GM21423 (cell line): ENCODE results near the gene DAPK3.
"Not testable (repeated sequence)": the region's sequence is repeated elsewhere in the genome, so short reads cannot be mapped to it uniquely, and the experiment has no call there.

Experiments used
- ATAC-seq: cut with Tn5 transposase; IDR thresholded peaks from one replicate; pipeline ENCODE4 v1.9.1; 2021; ENCODE audit warnings: mild to moderate bottlenecking, moderate library complexity; ENCODE audit not compliant: unreplicated experiment

The DAPK3 gene

DNA sequence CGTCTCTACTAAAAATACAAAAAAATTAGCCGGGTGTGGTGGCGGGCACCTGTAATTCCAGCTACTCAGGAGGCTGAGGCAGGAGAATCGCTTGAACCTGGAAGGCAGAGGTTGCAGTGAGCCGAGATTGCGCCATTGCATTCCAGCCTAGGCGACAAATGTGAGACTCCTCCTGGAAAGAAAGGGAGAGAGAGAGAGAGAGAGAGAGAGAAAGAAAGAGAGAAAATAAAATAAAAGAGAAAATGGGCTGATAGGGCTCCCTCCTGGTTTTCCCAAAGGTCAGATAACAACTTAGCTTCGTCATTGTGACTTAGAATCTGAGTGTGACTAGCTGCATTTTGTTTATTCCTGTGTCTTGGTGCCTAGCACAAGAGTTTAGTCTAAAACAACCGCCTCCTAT is 34.5 kb upstream of the DAPK3 start:
- not testable (repeated sequence) for ATAC-seq

DNA sequence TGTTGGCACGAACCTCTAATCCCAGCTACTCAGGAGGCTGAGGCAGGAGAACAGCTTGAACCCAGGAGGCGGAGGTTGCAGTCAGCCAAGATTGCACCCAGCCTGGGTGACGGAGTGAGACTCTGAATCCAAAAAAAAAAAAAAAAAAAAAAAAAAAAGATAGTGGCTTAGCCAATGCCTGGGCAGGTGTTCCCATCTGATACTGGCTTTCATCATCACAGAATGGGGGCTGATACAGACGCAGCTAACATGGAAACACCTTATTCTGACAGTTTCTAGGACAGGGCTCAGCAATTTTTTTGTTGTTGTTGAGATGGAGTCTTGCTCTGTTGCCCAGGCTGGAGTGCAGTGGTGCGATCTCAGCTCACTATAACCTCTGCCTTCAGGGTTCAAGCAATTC is 29.9 kb upstream of the DAPK3 start:
- ATAC-seq: not testable (repeated sequence)

DNA sequence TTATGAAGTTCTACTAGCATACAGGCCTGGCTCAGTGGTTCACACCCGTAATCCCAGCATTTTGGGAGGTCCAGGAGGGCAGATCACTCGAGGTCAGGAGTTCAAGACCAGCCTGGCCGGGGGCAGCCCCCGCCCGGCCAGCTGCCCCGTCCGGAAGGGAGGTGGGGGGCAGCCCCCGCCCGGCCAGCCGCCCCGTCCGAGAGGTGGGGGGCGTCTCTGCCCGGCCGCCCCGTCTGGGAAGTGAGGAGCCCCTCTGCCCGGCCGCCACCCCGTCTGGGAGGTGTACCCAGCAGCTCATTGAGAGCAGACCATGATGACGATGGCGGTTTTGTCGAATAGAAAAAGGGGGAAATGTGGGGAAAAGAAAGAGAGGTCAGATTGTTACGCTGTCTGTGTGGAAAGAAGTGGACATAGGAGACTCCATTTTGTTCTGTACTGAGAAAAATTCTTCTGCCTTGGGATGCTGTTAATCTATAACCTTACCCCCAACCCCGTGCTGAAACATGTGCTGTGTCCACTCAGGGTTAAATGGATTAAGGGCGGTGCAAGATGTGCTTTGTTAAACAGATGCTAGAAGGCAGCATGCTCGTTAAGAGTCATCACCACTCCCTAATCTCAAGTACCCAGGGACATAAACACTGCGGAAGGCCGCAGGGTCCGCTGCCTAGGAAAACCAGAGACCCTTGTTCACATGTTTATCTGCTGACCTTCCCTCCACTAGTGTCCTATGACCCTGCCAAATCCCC is 27.9 kb upstream of the DAPK3 start:
- ATAC-seq: not testable (repeated sequence)

DNA sequence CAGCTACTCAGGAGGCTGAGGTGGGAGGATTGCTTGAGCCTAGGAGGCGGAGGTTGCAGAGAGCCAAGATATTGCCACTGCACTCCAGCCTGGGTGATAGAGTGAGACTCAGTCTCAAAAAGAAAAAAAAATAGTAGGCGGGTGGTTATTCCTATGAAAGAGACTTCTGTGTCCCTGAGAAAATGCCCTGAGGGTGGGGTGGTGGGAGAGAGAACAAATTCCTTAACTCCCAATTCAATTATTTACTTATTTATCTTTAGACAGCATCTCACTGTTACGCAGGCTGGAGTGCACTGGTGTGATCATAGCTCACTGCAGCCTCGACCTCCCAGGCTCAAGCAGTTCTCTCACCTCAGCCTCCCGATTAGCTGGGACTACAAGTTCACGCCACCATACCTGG is 24.7 kb upstream of the DAPK3 start:
- ATAC-seq: no peak

DNA sequence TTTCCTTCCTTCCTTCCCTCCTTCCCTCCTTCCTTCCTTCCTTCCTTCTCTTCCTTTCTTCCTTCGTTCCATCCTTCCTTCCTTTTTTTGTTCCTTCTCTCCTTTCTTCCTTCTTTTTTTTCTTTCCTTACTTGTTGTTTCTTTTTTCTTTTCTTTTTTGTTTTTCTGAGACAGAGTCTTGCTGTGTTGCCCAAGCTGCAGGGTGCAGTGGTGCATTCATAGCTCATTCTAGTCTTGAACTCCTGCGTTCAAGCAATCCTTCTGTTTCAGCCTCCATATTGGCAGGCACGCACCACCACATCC is 19.9 kb upstream of the DAPK3 start:
- ATAC-seq: no peak

DNA sequence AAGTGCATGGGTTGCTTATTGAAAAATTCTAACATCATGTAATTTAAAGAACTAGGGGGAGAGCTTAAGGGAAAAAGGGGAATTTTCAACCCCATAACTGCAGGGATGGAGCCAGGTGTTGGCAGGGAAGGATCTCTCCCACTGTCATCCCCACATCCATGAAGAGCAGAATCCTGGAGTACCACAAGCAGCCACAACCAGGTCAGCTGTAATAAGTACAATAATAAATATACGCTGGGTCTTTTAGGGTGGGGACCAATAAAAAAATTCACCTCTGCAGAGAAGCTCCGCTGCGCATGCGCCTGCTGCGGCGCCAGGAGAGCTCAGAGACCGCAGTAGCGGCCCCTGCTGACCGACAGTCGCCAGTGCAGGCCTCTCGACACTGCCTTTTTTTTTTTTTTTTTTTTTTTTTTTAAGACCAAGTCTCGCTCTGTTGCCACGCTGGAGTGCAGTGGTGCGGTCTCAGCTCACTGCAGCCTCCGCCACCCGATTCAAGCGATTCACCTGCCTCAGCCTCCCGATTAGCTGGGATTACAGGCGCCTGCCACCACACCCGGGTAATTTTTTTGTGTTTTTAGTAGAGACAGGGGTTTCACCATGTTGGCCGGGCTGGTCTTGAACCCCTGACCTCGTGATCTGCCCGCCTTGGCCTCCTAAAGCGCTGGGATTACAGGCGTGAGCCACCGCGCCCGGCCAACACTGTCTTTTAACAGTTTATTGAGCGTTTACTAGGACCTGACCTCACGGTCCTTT is 16.9 kb upstream of the DAPK3 start:
- ATAC-seq: no peak

DNA sequence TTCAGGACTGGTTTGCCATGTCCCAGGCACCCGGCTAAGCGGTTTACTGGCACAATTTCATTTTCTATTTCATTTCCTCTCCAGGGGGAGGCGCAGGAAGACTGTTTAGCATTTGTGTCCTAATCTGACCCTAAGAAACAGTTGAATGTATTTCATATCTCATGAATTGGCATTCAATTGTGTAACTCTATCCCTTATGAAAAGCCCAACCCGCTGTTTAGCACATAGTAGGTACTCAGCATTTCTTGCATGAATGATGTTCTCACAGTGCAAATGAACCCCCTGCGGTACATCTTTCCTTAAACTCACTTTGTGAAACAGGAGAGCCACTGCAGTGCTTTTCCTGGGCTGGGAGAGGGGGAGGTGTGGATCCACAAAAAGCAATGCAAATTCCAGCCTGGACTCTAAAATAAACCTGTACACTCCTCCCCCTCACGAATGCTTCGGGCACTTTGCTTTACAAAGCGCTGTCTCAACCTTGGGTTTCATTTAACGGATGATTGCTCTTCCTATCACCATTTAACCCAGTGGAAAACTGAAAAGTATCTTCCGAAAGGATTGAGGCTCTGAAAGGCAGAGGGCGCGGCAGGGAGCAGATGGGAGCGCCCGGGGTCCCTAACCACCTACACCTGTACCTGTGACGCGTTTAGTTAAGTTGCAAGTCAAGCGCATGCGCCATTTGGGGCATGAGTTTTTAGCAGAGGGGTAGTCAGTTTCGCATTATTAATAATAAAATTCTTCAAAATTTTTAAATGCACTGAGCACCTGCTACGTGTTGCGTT is 15.6 kb upstream of the DAPK3 start:
- no peak for ATAC-seq

DNA sequence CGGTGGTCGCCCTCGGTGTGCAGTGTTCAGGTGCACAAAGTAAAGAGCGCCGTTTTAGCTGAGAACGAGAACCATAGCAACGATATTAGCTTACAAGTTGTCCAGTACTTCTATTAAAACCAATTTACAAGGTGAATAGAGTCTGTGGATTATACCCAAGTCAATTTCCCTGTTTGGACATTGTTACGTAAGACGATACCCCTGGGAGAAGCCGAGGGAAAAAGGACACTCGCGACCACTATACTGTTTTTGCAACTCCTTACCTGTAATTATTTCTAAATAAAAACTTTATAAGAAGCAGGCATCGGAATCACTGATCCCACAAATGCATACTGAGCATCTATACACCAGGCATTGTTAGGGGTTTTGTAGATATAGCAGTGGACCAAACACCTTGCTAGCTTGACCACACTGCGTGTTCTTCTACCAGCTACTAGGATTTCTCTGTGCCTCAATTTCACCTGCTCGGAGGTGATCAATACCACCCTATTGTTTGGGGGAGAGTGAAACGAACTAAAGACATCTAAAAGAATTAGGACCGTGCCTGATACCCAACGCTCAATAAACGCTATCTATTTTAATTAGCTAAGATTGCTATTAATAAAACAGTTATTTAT is 14.9 kb upstream of the DAPK3 start:
- ATAC-seq: no peak

DNA sequence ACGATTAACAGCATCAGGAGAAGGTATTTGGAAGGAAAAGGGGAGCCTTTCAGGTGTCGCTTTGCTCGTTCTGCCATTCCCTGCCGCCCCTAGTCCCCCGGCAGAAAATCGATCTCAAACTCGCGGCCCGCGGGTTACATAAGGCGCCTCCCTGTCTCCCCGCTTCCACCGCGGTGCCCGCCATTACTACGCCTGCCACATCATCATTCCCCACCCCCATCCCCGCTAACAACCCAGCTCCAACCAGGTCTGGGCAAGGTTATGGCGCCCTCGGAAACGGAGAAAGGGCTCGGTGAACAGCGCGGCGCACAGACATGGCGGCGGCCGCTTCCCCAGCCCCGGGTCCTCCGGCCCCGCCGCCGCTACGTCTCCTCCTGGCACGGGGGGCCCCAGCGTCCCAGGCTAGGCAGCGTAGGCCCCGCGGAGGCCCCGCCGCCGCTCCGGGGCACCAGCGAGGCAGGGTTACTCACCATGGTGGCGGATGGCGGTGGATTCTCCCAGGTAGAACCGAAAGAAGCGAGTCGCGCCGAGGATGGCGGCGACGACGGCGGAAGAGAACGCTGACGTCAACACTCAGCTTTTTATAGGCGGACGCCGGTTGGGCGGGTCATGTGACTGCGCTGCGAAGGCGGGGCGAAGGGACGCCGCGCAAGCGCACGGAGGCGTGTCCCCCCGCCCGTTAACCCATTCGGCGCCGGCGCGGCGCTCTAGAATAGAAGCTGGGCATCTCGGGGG is 14.2 kb upstream of the DAPK3 start, which contains the start of gene EEF2:
TSS of gene EEF2 (minus strand) at position 556 of the 735 bp plus-strand sequence. CDS start at position 473, 83 bp downstream.
- ATAC-seq: peak; percentile 58

DNA sequence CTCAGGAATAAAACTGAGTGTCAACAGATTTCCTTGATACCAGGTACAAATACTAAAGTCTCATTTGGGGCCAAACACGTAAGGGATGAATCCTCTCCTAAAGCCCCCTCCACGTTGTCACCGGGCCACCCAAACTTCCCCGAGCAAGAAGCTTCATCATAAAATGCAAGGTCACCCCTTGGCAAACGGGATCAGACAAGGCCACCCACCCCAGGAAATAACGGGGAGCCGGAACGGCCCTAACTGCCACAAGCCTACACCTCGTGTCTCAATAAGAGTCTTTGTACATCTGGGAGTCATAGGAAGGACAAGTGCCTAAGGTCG is 13.6 kb upstream of the DAPK3 start:
- ATAC-seq: no peak

DNA sequence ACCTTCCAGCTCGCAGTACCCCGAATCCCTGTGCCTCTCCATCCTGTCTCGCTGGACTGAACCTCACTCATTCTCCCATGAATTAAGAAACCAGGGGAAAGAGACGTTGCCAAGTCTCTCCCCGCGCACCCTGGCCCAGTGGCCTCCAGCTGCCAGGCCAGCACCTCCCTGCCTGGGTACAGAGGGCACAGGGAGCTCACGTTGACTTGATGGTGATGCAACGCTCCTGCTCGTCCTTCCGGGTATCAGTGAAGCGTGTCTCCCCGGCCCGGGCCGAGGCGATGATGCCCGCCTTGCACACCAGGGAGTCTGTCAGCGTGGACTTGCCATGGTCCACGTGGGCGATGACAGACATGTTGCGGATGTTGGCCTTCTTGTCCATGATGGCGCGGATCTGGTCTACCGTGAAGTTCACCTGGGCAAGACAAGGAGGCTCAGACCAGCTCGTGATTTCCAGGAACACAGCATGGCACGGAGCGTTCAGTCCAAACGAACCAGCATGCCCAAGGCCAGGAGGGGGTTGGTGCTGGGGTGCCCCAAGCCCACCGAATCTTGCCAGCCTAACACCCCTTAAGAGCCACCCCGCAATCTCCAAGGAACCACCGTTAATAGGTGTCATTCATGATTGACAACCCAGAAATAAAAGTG is 13.2 kb upstream of the DAPK3 start:
- no peak for ATAC-seq

DNA sequence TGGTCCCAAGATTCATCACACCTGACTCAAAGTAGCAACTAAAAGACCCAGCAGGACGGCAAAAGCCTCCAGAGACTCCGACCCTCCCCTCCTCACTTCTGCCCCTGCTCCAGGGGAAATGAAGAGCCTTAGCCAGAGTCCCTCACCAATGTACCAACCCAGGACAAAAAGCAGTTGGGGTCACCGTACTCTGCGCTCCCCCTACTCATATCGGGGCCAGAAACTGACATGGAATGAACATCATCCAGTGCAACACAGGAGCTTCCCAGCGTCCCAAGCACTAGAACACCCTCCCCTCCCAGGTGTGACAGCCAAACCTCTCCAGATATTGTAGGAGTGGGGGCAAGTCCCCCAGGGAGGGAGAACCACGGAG is 12.6 kb upstream of the DAPK3 start:
- ATAC-seq: no peak

DNA sequence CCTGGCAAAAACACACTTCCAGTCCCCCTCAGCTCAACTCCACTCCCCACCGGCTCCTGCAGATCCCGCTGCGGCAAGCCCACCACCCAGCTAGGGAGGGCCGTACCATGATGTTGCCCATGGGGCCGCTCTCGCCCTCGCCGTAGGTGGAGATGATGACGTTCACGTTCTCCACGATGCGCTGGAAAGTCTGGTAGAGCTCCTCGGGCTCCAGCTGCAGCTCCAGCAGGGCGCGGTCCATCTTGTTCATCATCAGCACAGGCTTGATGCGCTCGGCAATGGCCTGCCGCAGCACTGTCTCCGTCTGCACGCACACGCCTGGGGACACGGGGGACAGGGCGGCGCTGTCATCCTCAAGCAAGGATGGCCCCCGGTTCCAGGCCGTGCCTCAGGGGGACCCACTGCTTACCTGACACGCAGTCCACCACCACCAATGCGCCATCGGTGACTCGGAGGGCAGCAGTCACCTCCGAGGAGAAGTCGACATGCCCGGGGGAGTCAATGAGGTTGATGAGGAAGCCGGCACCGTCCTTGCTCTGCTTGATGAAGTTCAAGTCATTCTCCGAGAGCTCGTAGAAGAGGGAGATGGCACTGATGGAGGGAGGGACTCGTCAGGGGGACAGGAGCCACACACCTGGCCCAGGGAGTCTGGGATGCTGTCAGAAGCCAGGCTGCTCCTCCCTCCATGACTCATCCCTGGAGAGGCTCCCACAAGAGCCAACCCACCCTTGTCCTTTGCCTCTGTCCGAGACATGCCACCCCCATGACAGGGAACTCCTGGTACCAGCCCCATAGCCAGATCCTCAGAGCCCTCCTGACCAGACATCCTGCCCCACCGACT is 12.0 kb upstream of the DAPK3 start:
- ATAC-seq: no peak

DNA sequence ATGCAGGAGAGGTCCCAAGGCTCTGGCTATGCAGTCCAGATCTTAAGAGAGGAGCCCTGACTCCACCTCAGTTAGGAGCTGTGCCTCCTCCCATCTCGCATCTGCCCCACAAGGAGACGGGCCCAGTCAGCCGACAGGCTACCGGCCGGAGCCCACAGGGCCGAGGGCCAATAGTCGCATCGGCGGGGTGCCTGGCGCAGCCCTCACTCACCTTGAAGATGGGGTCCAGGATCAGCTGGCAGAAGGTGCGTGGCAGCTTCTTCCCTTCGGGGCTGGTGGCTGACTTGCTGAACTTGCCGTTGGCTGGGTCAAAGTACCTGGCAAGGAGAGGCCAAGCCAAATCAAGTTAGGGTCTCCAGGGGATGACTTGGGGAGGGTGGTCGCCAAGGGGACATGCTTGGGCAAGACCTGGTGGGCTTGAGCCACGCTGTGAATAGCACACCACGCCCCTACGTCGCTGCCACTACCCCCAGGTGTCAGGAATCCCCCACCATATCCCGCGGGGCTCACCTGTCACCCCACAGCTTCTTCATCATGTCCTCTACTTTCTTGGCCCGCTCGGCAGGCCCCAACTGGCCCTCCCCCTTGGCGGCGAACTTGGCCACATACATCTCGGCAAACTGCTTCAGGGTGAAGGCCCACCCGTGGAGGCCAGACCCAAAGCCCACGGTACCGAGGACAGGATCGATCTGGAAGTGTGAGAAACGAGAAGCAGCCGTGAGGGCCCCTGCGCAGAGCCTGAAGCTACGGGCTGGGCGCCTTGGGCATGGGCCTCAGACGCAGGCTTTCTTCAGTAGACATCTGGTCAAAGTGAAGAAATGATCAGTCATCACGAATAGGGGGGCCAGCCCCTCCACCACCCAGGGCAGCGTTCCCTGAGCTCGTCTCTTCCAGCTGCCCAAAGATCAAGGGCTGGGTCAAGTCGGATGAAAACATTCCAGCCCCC is 11.1 kb upstream of the DAPK3 start:
- ATAC-seq: no peak

DNA sequence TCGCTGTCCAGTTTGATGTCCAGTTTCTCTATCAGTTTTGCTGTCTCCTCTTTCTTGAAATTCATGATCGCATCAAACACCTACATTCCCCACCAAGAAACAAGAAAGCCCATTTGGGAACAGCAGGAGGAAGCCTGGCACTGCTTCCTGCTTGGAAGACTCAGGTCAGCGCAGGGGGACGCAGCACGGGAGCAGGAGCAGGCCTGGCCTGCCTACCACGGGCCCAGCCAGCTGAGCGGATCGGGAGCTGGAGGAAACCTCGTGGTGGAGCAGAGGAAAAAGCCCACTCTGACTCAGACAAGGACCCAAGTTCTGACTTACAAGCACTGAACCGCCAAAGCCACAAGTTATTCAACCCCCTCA is 10.5 kb upstream of the DAPK3 start:
- no peak for ATAC-seq

DNA sequence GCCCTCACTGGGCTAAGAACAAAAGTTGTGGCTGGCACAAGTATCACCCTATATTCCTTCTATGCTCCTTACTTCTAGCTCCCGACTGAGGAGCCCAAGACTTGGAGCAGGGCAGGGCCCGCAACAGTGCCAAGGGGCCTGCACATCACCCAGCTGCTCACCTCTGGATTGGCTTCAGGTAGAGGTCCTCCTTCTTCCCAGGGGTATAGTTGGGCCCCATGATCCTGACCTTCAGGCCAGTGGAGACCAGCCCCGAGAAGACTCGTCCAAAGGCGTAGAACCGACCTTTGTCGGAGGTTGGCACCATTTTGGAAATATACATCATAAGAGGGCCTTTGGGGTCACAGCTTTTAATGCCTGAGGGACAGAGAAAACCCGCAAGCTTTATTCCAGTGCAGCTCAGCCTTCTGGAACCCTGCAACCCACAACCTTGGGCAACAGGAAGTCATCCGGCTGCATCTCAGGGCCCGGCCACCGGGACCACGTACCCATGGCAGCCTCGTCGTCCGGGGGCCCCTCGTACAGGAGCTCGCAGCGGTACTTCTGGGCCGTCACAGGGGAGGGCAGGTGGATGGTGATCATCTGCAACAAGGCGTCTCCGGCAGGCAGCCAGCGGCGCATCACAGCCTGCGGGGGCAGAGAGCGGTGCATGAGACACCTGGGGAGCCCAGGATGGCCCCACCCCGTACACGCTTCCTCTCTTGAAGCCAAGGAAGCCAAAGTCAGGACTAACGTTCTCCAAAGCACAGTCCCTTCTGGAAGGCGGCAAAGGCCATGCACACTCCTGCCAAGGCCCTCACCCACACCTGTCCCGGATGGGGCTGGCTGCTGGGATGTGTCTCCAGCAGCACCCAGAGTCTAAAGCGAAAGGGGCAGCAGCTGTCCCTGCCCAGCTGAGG is 9.7 kb upstream of the DAPK3 start:
- ATAC-seq: no peak

DNA sequence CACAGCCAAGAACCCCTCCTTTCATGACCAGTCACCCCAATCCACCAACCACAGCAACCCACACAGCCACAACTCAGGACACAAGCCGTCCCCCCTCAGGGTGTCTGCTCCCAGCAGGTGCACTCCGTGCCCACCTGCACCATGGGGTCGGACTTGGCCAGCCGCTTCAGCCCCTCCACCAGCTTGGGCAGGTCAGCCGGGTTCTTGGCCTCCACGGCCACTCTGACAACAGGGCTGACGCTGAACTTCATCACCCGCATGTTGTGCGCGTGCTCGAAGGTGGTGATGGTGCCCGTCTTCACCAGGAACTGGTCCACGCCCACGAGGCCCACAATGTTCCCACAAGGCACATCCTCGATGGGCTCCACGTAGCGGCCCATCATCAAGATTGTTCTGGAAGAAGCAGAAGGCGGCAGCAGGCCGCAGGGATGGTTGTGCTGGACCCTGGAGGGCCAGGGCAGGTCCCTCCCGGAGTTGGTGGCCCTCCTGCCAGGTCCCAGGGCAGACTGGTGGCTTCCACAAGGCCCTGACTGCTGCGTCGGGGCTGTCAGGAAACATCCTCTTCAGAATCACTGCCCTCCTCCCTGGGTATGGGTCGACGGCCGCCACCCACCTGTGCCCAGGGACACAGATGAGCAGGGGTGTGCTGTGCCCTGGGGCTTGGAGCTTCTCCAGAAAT is 8.9 kb upstream of the DAPK3 start:
- no peak for ATAC-seq
